Stimulated activated CD4-positive, alpha-beta T cell treated with anti-CD3 and anti-CD28 coated beads, TNF-alpha, amount 100 ng/mL, for 24 hours (primary cell): ENCODE measurements around the gene KDM2A.

Experiments used
- DNase-seq, 3 experiments: peaks; one replicate each; pipeline ENCODE4 v3.0.0-alpha.2; 2020; ENCODE audit warnings: low read depth in 3 of 3

Gene KDM2A

GRCh38 chr11:67272327-67273259, 153.5 kb downstream of the KDM2A start:
- DNase-seq, result no peak

GRCh38 chr11:67273260-67273990, 154.4 kb downstream of the KDM2A start:
- DNase-seq, result no peak

- no peak for DNase-seq
These were observed 155.9 kb downstream of the KDM2A start for GRCh38 chr11:67274768-67275605.

GRCh38 chr11:67275606-67276409, 156.7 kb downstream of the KDM2A start:
- no peak for DNase-seq

- DNase-seq, result no peak
These were observed 157.7 kb downstream of the KDM2A start for GRCh38 chr11:67276781-67277230.

GRCh38 chr11:67277231-67277961, 158.3 kb downstream of the KDM2A start:
- peak; percentile 80 to 89 (median 81) for DNase-seq

- DNase-seq, result no peak
These were observed 159.3 kb downstream of the KDM2A start for GRCh38 chr11:67278135-67278938.

GRCh38 chr11:67278939-67279588, 160.0 kb downstream of the KDM2A start:
- no peak for DNase-seq

- no peak for DNase-seq
These were observed 160.7 kb downstream of the KDM2A start for GRCh38 chr11:67279589-67280340.

- DNase-seq, result no peak
These were observed 161.3 kb downstream of the KDM2A start for GRCh38 chr11:67280341-67280787.

- DNase-seq, result no peak
These were observed 161.9 kb downstream of the KDM2A start for GRCh38 chr11:67280788-67281551.

GRCh38 chr11:67281552-67282150, 162.6 kb downstream of the KDM2A start:
- no peak for DNase-seq

- no peak for DNase-seq
These were observed 163.3 kb downstream of the KDM2A start for GRCh38 chr11:67282155-67282875.

GRCh38 chr11:67282876-67283371, 163.9 kb downstream of the KDM2A start:
- no peak for DNase-seq

- DNase-seq, result no peak
These were observed 164.5 kb downstream of the KDM2A start for GRCh38 chr11:67283481-67283963.
